ENCODE results near the gene OSBPL2. TPM values are rescaled to one million over a fixed set of nuclear protein-coding genes. Genes with fewer than 3 reads are reported as not detected.

The OSBPL2 gene
- total and polyA plus RNA-seq, 9 of the 15 experiments (the other 6 are each of a cell fraction or from before 2014, with no cell fraction given), result 2.5 to 25.6 (median 14.1) TPM

DNA sequence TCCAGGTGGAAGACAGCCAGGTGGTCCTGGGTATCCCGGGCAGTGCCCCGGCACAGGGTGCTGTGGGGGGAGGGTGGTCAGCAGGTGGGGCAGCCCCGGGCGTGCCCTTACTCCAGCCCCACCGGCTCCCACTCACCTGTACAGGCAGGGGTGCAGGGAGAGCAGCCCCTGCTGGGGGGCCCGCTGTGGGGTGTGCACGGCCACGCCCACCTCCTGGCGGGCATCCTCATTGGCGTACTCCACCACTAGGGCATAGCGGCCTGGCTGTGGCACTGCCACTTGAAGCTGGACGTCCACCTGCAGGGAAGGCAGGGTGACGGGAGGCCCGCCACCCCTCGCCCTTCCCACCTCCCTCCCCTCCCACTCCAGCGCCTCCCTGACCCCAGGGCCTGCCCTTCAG is 94.1 kb downstream of the OSBPL2 start:
- ATAC-seq (no peak), DNase-seq (ENCODE audit: extremely low read depth in 1 of 4, low spot score in 3 of 4) (no peak), FAIRE-seq (no peak)
- H3K27me3 ChIP-seq (ENCODE audit: control insufficient read depth in 2 of 2, insufficient read depth in 2 of 2, low read length in 2 of 2), result no peaks in the 10 kb centered on the region
- ChIA-PET CTCF (ENCODE audit: low intra/inter-chr PET ratio) (no interaction called here), POLR2A (interaction anchor here (0.6 kb wide), 1 partner anchor 249 kb away, joined by 3 read pairs; no protein-coding TSS in a partner anchor)
- intact Hi-C loops (cut with micrococcal nuclease), result no loop called here
- no peak overlapping the region for H2AFZ ChIP-seq (ENCODE audit: low read depth, low read length)
- no peaks in the 10 kb centered on the region for H3K9me1 ChIP-seq (ENCODE audit: control insufficient read depth, insufficient read depth, low read length)
- no peaks in the 10 kb centered on the region for H4K20me1 ChIP-seq (replicated peaks; ENCODE audit: control insufficient read depth, insufficient read depth, low read length)
- TF ChIP-seq ZNF146 (CRISPR knock-in tag; IDR thresholded peaks at IDR 0.05; ENCODE audit: unreplicated experiment) (no peak), ZNF3 (CRISPR knock-in tag; IDR thresholded peaks at IDR 0.05) (no peak), POLR2G (IDR thresholded peaks at IDR 0.05; ENCODE audit: low read depth, low read length) (peak; percentile 26; the same call in 1 of the 2 replicates)
- in situ Hi-C loops (cut with MboI), result no loop called here
- BruUV-seq (replicated peaks), result no TSS peak
- peaks cover 94% of the 10 kb centered on the region; the same call in 2 of the 3 replicates for H3K36me3 ChIP-seq (ENCODE audit: control insufficient read depth, insufficient read depth, low read length)
- H3K9me3 ChIP-seq (replicated peaks; ENCODE audit: control insufficient read depth, insufficient read depth, low read depth, low read length), result no peaks in the 10 kb centered on the region
- no peak overlapping the region for H3K27ac ChIP-seq (ENCODE audit: extremely low read depth, low read depth, low read length)
- H3K4me2 ChIP-seq (ENCODE audit: insufficient read depth, low read length), result no peak overlapping the region
- WGBS (ENCODE audit: insufficient coverage, low coverage, missing lambda C conversion rate), result 95% methylated on average over 4 of the region's 16 CpGs
- H3K4me3 ChIP-seq, result no peak overlapping the region
- H3K9ac ChIP-seq (ENCODE audit: insufficient read depth in 1 of 2, low read depth in 2 of 2, low read length in 2 of 2), result no peak overlapping the region
- H3K4me1 ChIP-seq (replicated peaks in 1 of 2; ENCODE audit: control insufficient read depth in 2 of 2, insufficient read depth in 2 of 2, low read length in 2 of 2), result peaks cover 0 to 25% of the 10 kb centered on the region in 2 experiments; a peak in 1 of 5 replicates
- H3K79me2 ChIP-seq (ENCODE audit: control insufficient read depth, insufficient read depth, low read length), result no peaks in the 10 kb centered on the region

DNA sequence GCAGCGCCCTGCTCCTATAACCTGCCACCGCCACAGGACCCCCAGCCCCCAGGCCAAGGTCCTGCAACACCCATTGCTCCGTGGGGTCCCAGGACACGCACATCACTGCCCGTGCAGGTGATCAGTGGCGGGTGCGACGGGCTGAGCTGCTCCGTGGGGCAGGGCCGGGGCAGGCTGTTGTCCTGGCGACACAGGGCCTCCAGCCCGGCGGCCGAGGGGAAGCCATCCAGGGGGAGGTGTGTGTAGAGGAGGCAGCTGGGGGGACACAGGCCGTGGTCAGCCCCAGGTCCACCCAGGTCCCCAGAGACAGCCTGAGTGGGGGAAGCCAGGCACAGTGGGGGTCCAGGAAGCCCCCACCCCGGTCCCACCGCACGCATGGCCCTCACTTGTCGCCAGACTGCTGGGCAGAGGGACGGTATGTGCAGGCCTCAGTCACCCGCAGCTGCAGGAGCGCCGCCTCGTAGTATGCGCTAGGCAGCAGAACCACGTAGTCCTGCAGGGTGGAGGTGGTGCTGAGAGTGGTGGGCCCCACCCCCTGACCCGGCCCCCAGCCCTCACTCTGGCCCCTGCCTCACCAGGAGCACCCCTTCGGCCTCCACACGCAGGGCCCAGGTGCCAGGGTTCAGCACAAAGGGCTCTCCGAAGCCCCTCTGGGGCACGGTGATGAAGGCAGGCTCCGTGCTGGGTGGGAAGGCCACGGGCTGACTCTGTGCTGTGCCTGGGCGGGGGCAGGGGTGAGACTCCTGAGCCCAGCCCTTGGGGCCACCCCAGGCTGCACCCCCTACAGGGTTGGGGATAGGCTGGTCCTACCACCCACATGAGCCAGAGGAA is 94.9 kb downstream of the OSBPL2 start:
- WGBS (ENCODE audit: insufficient coverage, low coverage, missing lambda C conversion rate), result 90% methylated on average over 20 of the region's 34 CpGs
- Histone ChIP-seq H3K4me3 (no peak overlapping the region), H3K9me1 (ENCODE audit: control insufficient read depth, insufficient read depth, low read length) (no peaks in the 10 kb centered on the region), H3K79me2 (ENCODE audit: control insufficient read depth, insufficient read depth, low read length) (no peaks in the 10 kb centered on the region), H3K9me3 (replicated peaks; ENCODE audit: control insufficient read depth, insufficient read depth, low read depth, low read length) (no peaks in the 10 kb centered on the region), H3K27ac (ENCODE audit: extremely low read depth, low read depth, low read length) (no peak overlapping the region), H3K4me2 (ENCODE audit: insufficient read depth, low read length) (no peak overlapping the region), H4K20me1 (replicated peaks; ENCODE audit: control insufficient read depth, insufficient read depth, low read length) (no peaks in the 10 kb centered on the region), H3K27me3 (ENCODE audit: control insufficient read depth in 2 of 2, insufficient read depth in 2 of 2, low read length in 2 of 2) (no peaks in the 10 kb centered on the region), H3K4me1 (replicated peaks in 1 of 2; ENCODE audit: control insufficient read depth in 2 of 2, insufficient read depth in 2 of 2, low read length in 2 of 2) (peaks cover 0 to 25% of the 10 kb centered on the region in 2 experiments; a peak in 1 of 5 replicates), H3K36me3 (ENCODE audit: control insufficient read depth, insufficient read depth, low read length) (peaks cover 94% of the 10 kb centered on the region; the same call in 2 of the 3 replicates), H3K9ac (ENCODE audit: insufficient read depth in 1 of 2, low read depth in 2 of 2, low read length in 2 of 2) (no peak overlapping the region), H2AFZ (ENCODE audit: low read depth, low read length) (no peak overlapping the region)
- in situ Hi-C loops (cut with MboI), result no loop called here
- DNase-seq (ENCODE audit: extremely low read depth in 1 of 4, low spot score in 3 of 4) (no peak), FAIRE-seq (no peak), ATAC-seq (no peak; the same call in 2 of the 3 replicates)
- BruUV-seq (replicated peaks), result no TSS peak
- no peak for TF ChIP-seq TARDBP (IDR thresholded peaks at IDR 0.05)
- 0 out of 2 replicates have a peak, but pooled peaks have one; percentile 3 for TF ChIP-seq POLR2G (IDR thresholded peaks at IDR 0.05; ENCODE audit: low read depth, low read length)
- intact Hi-C loops (cut with micrococcal nuclease), result no loop called here
- CTCF ChIA-PET (ENCODE audit: low intra/inter-chr PET ratio), result no interaction called here
- POLR2A ChIA-PET, result interaction anchor here (1.6 kb wide), 1 partner anchor 12 kb away, joined by 3 read pairs; no protein-coding TSS in a partner anchor

Measured in K562 (cell line).